GM19328 (cell line): ENCODE data around the gene PIGN.
A peak's percentile ranks its signal among the peaks of the same experiment; 100 is the strongest.

Experiments used
- ATAC-seq: cut with Tn5 transposase; IDR thresholded peaks from one replicate; pipeline ENCODE4 v1.9.1; 2021; ENCODE audit warnings: mild to moderate bottlenecking, moderate library complexity; ENCODE audit not compliant: unreplicated experiment

PIGN gene, protein sequence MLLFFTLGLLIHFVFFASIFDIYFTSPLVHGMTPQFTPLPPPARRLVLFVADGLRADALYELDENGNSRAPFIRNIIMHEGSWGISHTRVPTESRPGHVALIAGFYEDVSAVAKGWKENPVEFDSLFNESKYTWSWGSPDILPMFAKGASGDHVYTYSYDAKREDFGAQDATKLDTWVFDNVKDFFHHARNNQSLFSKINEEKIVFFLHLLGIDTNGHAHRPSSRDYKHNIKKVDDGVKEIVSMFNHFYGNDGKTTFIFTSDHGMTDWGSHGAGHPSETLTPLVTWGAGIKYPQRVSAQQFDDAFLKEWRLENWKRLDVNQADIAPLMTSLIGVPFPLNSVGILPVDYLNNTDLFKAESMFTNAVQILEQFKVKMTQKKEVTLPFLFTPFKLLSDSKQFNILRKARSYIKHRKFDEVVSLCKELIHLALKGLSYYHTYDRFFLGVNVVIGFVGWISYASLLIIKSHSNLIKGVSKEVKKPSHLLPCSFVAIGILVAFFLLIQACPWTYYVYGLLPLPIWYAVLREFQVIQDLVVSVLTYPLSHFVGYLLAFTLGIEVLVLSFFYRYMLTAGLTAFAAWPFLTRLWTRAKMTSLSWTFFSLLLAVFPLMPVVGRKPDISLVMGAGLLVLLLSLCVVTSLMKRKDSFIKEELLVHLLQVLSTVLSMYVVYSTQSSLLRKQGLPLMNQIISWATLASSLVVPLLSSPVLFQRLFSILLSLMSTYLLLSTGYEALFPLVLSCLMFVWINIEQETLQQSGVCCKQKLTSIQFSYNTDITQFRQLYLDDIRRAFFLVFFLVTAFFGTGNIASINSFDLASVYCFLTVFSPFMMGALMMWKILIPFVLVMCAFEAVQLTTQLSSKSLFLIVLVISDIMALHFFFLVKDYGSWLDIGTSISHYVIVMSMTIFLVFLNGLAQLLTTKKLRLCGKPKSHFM

DNA sequence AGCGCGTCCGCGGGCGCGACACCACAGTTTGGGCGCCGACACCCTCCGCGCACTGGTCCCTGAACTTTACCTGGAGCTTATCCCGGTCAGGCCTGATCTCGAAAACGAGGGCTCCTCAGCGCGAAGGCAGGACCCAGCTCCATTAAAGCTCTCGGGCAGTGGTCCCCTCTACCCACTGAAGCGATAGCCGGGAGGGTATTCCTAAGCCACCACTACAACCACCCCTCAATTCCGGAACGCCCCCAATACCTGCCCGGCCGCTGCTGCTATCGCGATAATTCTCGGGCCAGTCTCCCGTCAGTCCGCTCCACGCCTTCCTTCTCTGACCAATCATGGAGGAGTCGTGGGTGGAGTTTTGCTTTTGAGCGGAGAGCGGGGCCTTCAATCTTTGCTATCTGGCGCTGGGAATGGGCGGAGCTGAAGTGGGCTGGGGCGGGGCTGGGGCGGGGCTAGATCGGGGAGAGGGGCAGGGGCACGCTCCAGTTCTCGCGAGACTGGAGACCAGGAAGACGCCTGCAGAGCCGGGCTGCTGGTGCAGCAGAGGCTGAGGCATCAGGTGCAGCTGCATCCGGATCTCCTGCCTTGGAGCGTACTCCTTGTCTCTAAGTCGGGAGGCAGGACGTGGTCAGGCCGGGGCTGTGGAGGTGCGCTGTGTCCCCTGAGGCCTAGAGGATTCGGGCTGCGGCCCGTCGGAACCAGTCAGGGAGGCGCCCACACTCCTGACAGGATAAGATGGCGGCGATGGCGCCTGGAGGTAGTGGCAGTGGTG is at the start of gene PIGN, which contains the start of gene RELCH:
PIGN (minus strand) TSS at position 283 of the 769 bp plus-strand sequence. CDS start 25,703 bp downstream, outside the sequence.
RELCH (plus strand) TSS at position 482 of the 769 bp plus-strand sequence; CDS start at position 733, 251 bp downstream.
- peak; percentile 88 for ATAC-seq

DNA sequence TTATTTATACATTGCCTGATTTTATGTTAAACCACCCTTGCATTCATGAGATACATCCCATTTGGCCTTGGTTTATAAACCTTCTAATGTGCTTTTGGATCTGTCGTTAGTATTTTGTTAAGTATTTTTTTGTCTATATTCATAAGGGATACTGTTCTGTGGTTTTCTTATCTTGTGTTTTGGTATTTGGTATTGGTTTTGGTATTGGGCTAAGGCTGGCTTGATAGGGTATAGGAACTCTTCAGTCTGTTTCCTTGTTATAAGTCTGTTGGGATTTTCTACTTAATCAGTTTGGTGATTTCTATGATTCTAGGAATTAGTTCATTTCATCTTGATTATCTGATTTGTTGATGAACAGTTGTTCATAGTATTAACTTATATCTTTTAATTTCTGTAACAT is 49.4 kb upstream of the PIGN start:
- no peak for ATAC-seq

DNA sequence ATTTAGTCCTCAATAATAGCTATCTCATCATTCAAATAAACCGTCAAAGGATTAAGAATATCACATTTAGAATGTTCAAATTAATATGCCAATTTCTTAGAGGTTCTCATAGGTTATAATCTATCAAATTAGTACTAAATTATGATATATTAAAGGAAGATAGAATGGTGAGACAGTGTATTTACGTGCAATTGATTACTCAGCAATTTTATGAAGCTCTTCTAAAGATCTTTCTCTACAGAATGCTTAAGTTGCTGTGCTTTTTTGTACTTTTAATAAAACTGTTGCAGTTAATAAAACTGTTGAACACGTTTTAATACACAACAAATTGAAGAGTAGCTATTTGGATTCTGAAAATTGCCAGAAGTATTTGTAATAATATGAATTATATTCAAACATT is 39.2 kb upstream of the PIGN start:
- ATAC-seq = no peak

DNA sequence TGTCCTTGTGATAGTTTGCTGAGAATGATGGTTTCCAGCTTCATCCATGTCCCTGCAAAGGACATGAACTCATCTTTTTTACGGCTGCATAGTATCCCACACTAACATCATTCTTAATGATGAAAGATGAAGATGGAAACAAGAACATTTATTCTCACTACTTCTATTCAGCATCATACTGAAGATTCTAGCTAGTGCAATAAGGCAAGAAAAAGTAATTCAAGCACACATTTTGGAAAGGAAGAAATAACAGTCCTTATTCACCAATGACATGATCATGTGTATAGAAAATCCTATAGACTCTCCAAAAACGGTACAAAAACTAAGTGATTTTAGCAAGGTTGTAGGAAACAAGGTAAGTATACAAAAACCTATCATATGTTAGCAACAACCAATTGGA is 37.4 kb upstream of the PIGN start:
- no peak for ATAC-seq

DNA sequence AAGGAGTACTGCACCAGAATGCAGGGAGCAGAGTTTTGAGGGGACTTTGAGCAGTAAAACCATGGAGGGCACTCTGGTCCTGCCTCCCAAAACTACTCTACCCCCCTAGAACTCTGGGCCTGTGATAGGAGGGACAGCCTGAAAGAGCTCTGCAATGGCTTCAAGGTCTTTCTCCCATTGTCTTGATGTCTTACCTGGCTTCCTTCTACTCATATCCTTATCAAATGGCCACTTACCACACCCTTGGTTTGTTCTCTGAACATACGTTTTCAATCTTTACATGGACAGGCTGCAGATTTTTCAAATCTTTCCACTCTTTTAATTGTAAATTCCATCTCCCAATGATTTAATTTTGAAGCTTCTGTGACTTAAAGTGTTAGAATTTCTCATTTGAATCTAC is 27.9 kb upstream of the PIGN start:
- no peak for ATAC-seq

DNA sequence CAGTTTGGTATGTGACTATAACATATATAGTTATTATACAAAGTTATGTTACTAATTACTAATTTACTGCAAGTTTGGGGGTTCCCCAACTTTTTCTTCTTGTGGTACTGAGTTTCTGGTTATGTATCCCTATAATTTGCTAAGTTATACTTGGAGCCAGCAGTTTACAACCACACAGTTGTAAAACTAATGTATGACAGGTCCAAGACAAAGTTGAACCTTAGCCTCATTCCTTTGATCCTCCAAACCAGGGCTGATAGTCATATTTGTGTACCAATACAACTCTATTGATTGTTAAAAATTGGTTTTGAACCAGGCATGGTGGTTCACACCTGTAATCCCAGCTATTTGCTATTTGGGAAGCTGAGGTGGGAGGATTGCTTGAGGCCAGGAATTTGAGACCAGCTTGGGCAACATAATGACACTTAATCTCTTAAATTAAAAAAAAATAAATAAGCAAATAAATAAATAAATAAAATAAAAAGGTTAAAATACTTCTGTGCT is 24.5 kb upstream of the PIGN start:
- no peak for ATAC-seq

DNA sequence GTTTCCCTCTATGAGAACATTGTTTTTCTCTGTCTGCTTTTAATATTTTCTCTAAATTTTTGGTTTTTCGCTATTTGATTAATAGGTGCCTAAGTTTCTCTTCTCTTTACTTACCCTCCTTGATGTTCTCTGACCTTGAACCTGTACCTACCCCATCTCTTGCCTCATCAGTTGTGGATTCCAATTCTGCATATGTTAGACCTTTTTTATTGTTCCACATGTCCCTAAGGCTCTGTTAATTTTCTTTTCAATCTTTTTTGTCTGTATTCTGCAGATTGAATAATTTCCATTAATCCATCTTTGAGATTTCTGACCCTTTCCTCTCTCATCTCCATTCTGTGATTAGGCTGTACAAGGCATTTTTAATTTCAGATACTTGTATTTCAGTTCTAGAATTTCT is 23.3 kb upstream of the PIGN start:
- ATAC-seq = no peak

DNA sequence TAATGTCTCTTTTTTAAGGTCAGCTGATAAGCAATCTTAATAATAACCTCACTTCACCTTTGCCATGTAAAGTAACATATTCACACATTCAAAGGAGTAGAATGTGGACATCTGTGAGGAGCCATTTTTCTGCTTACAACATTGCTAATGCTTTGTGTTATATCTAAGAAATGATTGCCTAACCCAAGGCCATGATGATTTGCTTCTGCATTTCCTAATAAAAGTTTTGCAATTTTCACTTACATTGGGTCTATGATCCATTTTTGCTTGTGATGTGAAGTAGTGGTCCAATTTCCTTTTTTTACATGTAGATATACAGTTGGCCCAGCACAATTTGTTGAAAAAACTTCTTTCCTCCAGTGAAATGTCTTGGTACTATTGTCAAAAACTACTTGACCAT is 22.2 kb upstream of the PIGN start:
- ATAC-seq = no peak

DNA sequence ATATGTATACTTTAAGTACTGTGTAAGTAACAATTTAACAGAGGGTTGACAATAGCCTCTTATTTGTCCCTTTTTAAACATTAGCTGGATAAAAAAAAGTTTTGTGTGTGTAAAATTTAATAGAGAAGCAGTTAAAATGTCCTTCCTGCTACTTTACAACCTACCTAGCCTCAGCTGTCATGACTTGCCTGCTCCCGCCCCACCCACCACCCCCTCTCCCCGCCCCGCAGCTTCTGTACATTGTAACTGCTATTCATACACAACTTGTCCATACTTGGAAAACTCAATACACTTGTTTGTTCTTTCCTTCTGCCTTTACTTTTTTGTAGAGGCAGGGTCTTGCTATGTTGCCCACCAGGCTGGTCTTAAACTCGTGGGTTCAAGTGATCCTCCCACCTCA is 19.7 kb upstream of the PIGN start:
- no peak for ATAC-seq

DNA sequence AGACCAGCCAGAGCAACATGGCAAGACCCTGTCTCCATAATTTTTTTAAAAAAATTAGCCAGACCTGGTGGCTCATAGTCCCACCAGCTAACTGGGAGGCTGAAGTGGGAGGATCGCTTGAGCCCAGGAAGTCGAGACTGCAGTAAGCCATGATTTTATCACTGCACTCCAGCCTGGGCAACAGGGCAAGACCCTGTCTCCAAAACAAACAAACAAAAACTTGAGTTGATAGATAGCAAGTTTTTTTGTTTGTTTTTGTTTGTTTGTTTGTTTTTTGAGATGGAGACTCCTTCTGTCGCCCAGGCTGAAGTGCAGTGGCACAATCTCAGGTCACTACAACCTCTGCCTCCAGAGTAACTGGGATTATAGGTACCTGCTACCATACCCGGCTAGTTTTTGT is 19.0 kb upstream of the PIGN start:
- no peak for ATAC-seq

DNA sequence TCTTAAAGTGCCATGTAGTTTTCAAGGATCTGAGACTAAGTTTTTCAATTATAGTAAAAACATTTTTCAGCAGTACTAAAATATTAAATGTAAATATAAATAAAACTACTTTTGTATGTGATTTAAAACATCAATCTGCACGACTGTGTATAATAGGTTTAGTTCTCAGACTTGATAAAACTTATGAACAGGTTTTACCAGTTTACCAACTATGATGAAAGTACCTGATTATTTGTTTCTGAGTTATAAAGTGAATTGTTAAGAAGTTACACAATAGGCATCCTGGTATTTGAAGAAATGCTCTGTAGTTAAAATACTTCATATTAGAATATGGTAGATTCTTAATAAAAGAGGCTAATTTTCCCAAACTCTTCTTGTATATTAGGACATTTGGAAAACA is 15.0 kb upstream of the PIGN start:
- no peak for ATAC-seq

DNA sequence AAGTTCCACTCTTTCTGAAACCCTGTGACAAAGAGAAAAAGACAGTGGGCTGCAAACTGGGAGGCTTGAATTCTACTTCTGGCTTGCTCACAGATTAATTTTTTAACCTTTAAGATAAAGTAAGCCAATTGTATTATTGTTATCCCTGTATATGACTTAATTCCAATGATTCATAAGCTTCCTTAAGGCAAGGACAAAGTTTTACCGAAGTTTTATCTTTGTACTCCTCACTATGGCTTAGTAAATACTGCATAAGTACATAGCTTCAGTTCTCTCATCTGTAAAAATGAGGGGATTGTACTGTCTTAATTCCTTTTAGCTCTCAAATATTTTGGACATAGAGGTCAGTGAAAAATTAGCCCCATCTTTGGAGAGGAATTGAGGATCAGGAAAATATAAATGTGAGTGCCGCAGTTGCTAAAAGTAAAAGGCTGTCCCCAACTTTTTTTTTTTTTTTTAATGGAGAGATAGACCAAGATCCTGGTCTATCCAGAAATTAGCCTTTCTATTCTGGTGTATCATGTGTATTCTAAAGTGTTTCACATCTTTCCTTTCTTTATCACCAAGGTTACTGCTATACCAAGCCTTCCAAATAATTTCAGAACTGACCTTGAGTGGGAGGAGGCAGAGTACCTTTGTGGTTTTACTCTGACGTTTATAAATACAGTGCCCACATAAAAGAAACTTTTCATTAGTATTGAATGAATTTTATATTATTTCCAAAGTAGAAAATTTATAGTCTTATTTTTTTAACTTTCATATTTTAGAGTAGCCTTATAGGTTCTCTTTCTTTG is 13.5 kb upstream of the PIGN start:
- ATAC-seq = no peak

DNA sequence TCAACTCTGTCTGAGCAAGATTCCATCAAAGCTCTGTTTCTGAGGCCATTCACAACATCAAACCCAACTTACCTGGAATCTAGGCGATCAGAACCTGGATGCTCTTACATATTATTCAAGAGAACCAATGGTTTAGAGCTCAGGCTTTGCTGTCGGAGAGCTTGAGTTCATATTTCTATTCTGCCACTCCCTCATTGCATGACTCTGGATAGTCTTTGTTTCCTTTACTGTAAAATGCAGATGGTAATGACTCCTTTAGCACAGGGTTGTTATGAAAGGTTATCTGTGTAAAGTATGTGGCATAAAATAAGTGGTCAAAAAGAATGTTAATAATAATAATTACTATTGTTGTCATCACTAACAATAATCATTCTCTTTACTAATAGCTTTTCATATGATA is 12.8 kb upstream of the PIGN start:
- ATAC-seq = no peak

DNA sequence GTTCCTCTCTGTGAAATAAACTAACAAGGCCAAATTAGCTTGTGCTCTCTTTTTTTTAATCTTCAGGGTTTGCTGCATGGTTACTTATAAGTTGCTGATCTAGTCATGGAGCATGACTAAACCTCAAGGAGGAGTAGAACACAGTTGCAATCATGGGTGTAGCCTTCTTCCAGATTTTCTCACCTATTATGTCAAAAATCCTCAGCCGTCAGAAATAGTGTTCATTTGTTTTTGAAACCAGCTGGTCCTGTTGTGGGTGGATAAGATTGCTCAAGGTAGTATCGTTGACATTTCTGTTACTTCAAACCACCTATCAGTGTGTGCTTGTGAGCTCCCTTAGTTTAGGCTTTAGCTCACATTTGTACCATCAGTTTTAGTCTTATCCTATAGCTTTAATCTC is 11.4 kb upstream of the PIGN start:
- ATAC-seq = no peak

DNA sequence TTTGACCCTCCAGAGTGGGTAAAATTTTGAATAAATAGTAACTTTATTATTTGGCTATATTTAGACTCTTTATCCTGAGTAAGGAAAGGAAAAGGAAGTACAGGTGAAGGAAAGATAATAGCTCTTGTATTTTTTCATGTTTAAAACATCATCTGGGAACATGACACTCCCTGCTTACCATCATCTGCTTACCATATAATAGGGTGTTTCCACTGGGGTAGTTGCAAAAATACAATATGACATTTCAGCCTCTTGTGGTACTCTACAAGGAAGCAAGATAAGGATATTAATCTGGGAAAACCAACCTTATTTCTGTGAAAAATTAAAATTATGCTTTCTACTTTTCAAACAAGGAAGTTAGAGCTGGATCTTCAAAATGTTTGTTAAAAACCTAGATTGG is 10.1 kb upstream of the PIGN start:
- no peak for ATAC-seq

DNA sequence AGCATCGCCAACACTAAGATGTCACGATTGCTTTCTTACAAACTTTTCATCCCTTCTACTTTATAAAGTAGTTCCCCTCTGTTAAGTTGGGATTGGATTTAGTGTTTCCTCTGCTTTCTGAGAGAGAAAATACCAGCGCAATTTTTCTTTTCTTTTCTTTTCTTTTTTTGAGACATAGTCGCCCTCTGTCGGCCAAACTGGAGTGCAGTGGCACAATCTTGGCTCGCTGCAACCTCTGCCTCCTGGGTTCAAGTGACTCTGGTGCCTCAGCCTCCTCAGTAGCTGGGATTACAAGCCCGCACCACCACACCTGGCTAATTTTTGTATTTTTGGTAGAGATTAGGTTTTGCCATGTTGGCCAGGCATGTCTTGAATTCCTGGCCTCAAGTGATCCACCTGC is 9.2 kb upstream of the PIGN start:
- ATAC-seq = no peak

DNA sequence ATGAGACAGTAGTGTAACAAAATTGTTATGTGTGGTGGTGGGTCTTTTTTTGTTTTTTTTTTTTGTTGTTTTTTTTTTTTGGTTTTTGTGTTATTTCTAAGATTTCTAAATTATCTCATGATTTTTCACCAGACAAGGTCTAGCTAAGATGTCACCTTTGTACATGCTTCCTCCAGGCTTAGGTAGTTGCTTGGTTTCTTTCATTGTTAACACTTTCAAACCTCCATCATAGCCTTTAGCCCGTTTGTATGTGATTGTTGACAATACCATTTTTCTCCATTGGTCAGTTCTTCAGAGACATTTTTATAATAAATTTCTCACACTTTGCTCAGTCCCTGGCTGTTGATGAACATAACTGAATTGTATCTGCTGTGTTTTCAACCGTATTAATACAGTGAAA is 2.4 kb upstream of the PIGN start:
- ATAC-seq = no peak

DNA sequence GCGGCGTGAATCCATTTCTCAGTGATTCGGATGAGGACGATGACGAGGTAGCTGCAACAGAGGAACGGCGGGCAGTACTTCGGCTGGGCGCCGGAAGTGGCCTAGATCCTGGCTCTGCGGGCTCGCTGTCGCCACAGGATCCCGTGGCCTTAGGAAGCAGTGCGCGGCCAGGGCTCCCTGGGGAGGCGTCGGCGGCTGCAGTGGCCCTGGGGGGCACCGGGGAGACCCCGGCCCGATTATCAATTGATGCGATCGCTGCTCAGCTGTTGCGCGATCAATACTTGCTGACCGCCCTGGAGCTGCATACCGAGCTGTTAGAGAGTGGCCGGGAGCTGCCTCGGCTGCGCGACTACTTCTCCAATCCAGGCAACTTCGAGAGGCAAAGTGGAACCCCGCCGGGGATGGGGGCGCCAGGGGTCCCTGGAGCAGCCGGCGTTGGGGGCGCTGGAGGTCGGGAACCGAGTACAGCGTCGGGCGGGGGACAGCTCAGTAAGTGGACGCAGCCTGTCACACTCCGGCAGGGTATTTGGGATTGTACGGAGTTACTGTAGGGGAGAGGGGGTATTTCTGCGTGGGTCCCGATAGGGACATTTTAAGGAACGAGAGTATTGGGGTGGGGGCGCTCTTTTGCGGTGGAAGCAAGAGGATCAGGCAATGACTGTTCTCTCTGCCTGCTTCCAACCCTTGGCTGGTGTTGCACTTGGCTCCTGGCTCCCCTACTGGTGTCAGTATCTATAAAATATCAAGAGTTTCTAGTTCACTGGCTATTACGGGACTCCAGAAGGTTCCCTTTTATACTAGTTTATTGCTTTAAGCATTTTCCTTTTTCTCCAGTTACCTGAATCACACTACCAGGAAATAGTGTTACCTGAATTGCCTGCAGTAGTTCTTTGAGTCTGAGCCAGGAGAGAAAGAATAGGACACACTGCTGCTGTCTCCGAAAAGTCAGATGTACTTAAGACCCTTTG is 971 bp upstream of the PIGN start:
- peak; percentile 2 for ATAC-seq

DNA sequence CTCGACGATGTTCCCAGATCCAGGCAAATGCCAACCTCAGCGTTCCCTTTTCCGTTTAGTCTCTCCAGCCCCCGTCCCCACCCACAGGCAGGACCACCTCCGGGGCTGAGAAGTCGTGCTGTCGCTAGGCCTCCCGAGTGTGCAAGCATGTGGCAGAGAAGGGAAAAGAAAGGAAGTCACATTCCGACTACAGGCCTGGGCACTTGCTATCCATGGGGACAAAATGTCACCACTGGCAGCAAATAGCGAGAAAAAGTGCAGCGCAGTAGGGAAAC is 420 bp downstream of the PIGN start:
- ATAC-seq = peak; percentile 1
